GM12878 (cell line): Measurements from ENCODE around the gene ZFP36. TPM values are rescaled to one million over a fixed set of nuclear protein-coding genes. Genes with fewer than 3 reads are reported as not detected.

ENCODE experiments used
- ATF7 ChIP-seq: fragments of 450-650 bp; IDR thresholded peaks from 2 replicates; pipeline ENCODE4 v1.6.1; 2016; ENCODE audit warnings: low read depth, mild to moderate bottlenecking
- CREM ChIP-seq: IDR thresholded peaks from 2 replicates; pipeline ENCODE4 v1.6.1; 2014; ENCODE audit warnings: antibody characterized with exemption, low read depth
- EZH2 ChIP-seq: IDR thresholded peaks from 2 replicates; pipeline ENCODE4 v1.6.1; 2012; ENCODE audit warnings: low read depth, mild to moderate bottlenecking, control low read depth, inconsistent platforms, low read length, borderline replicate concordance; ENCODE audit not compliant: control insufficient read depth
- GATAD2B ChIP-seq: fragments of 450-650 bp; conservative IDR thresholded peaks from 2 replicates; pipeline ENCODE4 v1.6.1; 2017; ENCODE audit warnings: low read depth, mild to moderate bottlenecking, moderate library complexity
- HCFC1 ChIP-seq: fragments of 150-350 bp; IDR thresholded peaks from 2 replicates; pipeline ENCODE4 v1.6.1; 2014; ENCODE audit warnings: low read length
- HDAC6 ChIP-seq: fragments of 200-600 bp; sonication (generic); IDR thresholded peaks from one replicate; pipeline ENCODE4 v1.8.0; 2017; ENCODE audit warnings: antibody characterized with exemption; ENCODE audit not compliant: unreplicated experiment
- HDGF ChIP-seq: fragments of 450-650 bp; IDR thresholded peaks from 2 replicates; pipeline ENCODE4 v1.6.1; 2016; ENCODE audit warnings: antibody characterized with exemption
- IKZF1 ChIP-seq: fragments of 450-650 bp; conservative IDR thresholded peaks from 2 replicates; pipeline ENCODE4 v1.6.1; 2017; ENCODE audit warnings: antibody characterized with exemption, mild to moderate bottlenecking
- IRF4 ChIP-seq: IDR thresholded peaks from 2 replicates; pipeline ENCODE4 v1.6.1; 2011; ENCODE audit warnings: low read depth, low read length
- JUNB ChIP-seq: IDR thresholded peaks from 2 replicates; pipeline ENCODE4 v1.6.1; 2016; ENCODE audit warnings: antibody characterized with exemption, mild to moderate bottlenecking
- JUND ChIP-seq: IDR thresholded peaks from 2 replicates; pipeline ENCODE4 v1.6.1; 2012; ENCODE audit warnings: low read depth, mild to moderate bottlenecking, low read length, improper control_type of control experiment, moderate library complexity
- MTA3 ChIP-seq: IDR thresholded peaks from 2 replicates; pipeline ENCODE4 v1.6.1; 2012; ENCODE audit warnings: low read length, inconsistent platforms, borderline replicate concordance
- MYC ChIP-seq: IDR thresholded peaks from 2 replicates; pipeline ENCODE4 v1.6.1; 2011; ENCODE audit warnings: mild to moderate bottlenecking, low read length, moderate library complexity, inconsistent platforms; ENCODE audit not compliant: insufficient read depth, insufficient replicate concordance, insufficient read length, severe bottlenecking
- NBN ChIP-seq: fragments of 450-650 bp; IDR thresholded peaks from 2 replicates; pipeline ENCODE4 v1.6.1; 2016
- NFXL1 ChIP-seq: fragments of 450-650 bp; IDR thresholded peaks from 2 replicates; pipeline ENCODE4 v1.6.1; 2017; ENCODE audit warnings: antibody characterized with exemption, mild to moderate bottlenecking, borderline replicate concordance
- PML ChIP-seq: IDR thresholded peaks from 2 replicates; pipeline ENCODE4 v1.6.1; 2012; ENCODE audit warnings: low read length, inconsistent platforms
- RELA ChIP-seq: fragments of 450-650 bp; IDR thresholded peaks from 2 replicates; pipeline ENCODE4 v1.8.0; 2014; ENCODE audit warnings: borderline replicate concordance; ENCODE audit not compliant: partially characterized antibody
- RUNX3 ChIP-seq: IDR thresholded peaks from 2 replicates; pipeline ENCODE4 v1.6.1; 2012; ENCODE audit warnings: low read length, inconsistent platforms
- SMAD1 ChIP-seq: fragments of 450-650 bp; IDR thresholded peaks from 2 replicates; pipeline ENCODE4 v1.6.1; 2018; ENCODE audit warnings: mild to moderate bottlenecking, low read depth; ENCODE audit not compliant: partially characterized antibody
- SP1 ChIP-seq: IDR thresholded peaks from one replicate; pipeline ENCODE4 v1.6.1; 2011; ENCODE audit warnings: low read depth, low read length
- ZNF274 ChIP-seq: IDR thresholded peaks from one replicate; pipeline ENCODE4 v1.8.0; 2011; ENCODE audit not compliant: insufficient read length, insufficient read depth
- polyA plus RNA-seq, 11 experiments: library from polyadenylated mRNA; depleted of rRNA in 4 of 11; unstranded in 6 of 11; stranded (reverse) in 5 of 11; fragments of >200 nt; fragmentation: Nextera tagmentation in 4 of 11; fragmentation: Illumina TruSeq in 1 of 11; extraction: Ambion mirVana in 4 of 11; extraction: Trizol in 1 of 11; gene quantifications; 1 replicate in 1 of 11; 2 replicates in 10 of 11; pipeline versions ENCODE4 v1.2.1 to v1.2.3, GENCODE V29; 2011 to 2016; ENCODE audit warnings: inconsistent platforms in 2 of 11, missing spikeins in 2 of 11, low read depth in 1 of 11
- total RNA-seq, 4 experiments: library from RNA; depleted of rRNA in 3 of 4; stranded (reverse); fragments of >200 nt in 3 of 4; fragmentation: Illumina TruSeq in 1 of 4; extraction: Trizol in 1 of 4; gene quantifications; 2 replicates each; pipeline versions ENCODE4 v1.2.1 to v1.2.3, GENCODE V29; 2013 to 2021
- TF ChIP-seq, protein P1 (sequence below): fragments of 450-650 bp; IDR thresholded peaks from 2 replicates; pipeline ENCODE4 v1.6.1; 2017; ENCODE audit warnings: mild to moderate bottlenecking, moderate library complexity
- TF ChIP-seq, protein P2 (sequence below): fragments of 450-650 bp; formaldehyde crosslinking; IDR thresholded peaks from 2 replicates; pipeline ENCODE4 v1.5.0; 2022; ENCODE audit warnings: mild to moderate bottlenecking, missing genetic modification characterization

The ZFP36 gene
- total and polyA plus RNA-seq, 10 of the 15 experiments (the other 5 are each of a cell fraction or from before 2014, with no cell fraction given), result 5.3 to 55.0 (median 18.1) TPM

DNA sequence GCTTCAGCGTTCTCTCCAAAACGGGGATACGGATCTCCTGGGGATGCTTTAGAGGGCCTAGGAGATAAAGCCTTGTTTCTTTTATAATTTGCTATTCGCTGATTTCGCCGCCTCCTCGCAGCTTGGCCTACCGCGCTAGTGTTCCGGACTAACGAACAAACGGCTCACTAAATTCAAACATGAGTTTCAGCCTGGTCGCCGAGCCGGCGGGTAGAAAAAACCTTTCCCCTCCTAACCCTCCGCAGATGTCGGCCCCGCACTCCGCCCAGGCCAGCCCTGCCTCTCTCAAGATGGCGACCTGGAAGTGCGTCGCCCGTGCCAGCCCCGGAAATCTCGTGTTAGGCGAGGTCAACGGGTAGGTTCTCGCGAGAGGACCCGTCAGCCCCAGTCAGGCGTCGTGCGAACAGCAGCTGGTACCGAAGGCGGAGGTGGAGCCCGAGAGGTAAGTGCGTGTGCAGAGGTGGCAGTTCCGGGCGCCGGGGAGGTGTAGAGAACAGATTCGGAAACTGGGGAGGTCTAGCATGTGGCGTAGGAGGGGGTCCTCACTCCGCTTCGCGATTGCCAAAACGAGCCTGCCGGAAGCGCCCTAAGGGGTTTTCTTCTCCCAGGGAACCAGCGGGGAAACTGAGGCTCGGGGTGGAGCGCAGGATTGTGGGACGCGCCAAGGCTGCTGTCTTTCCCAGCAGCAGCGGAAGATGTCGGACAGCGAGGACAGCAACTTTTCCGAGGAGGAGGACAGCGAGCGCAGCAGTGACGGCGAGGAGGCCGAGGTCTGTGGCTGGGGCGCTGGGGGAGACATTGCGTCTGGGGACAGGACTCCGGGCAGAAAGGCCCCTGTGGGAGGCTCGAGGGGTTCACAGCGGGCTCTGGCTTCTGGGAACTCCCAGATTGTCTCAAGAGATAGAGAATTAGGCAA lies 38.8 kb downstream of the ZFP36 start, which contains the start of gene SUPT5H (continued):
- TF ChIP-seq, protein P1, sequence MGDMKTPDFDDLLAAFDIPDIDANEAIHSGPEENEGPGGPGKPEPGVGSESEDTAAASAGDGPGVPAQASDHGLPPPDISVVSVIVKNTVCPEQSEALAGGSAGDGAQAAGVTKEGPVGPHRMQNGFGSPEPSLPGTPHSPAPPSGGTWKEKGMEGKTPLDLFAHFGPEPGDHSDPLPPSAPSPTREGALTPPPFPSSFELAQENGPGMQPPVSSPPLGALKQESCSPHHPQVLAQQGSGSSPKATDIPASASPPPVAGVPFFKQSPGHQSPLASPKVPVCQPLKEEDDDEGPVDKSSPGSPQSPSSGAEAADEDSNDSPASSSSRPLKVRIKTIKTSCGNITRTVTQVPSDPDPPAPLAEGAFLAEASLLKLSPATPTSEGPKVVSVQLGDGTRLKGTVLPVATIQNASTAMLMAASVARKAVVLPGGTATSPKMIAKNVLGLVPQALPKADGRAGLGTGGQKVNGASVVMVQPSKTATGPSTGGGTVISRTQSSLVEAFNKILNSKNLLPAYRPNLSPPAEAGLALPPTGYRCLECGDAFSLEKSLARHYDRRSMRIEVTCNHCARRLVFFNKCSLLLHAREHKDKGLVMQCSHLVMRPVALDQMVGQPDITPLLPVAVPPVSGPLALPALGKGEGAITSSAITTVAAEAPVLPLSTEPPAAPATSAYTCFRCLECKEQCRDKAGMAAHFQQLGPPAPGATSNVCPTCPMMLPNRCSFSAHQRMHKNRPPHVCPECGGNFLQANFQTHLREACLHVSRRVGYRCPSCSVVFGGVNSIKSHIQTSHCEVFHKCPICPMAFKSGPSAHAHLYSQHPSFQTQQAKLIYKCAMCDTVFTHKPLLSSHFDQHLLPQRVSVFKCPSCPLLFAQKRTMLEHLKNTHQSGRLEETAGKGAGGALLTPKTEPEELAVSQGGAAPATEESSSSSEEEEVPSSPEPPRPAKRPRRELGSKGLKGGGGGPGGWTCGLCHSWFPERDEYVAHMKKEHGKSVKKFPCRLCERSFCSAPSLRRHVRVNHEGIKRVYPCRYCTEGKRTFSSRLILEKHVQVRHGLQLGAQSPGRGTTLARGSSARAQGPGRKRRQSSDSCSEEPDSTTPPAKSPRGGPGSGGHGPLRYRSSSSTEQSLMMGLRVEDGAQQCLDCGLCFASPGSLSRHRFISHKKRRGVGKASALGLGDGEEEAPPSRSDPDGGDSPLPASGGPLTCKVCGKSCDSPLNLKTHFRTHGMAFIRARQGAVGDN, result peak; percentile 73
- TF ChIP-seq, protein P2, sequence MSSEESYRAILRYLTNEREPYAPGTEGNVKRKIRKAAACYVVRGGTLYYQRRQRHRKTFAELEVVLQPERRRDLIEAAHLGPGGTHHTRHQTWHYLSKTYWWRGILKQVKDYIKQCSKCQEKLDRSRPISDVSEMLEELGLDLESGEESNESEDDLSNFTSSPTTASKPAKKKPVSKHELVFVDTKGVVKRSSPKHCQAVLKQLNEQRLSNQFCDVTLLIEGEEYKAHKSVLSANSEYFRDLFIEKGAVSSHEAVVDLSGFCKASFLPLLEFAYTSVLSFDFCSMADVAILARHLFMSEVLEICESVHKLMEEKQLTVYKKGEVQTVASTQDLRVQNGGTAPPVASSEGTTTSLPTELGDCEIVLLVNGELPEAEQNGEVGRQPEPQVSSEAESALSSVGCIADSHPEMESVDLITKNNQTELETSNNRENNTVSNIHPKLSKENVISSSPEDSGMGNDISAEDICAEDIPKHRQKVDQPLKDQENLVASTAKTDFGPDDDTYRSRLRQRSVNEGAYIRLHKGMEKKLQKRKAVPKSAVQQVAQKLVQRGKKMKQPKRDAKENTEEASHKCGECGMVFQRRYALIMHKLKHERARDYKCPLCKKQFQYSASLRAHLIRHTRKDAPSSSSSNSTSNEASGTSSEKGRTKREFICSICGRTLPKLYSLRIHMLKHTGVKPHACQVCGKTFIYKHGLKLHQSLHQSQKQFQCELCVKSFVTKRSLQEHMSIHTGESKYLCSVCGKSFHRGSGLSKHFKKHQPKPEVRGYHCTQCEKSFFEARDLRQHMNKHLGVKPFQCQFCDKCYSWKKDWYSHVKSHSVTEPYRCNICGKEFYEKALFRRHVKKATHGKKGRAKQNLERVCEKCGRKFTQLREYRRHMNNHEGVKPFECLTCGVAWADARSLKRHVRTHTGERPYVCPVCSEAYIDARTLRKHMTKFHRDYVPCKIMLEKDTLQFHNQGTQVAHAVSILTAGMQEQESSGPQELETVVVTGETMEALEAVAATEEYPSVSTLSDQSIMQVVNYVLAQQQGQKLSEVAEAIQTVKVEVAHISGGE, result no peak
- TF ChIP-seq PML (peak; percentile 82), SMAD1 (peak; percentile 62), IKZF1 (peak; percentile 83), NFXL1 (no peak), HDGF (0 out of 2 replicates have a peak, but pooled peaks have one; percentile 73), RELA (peak; percentile 17), RUNX3 (peak; percentile 15; the same call in 1 of the 2 replicates), JUNB (no peak), CREM (peak; percentile 96), MYC (peak; percentile 42), IRF4 (0 out of 2 replicates have a peak, but pooled peaks have one; percentile 30), HDAC6 (no peak), GATAD2B (peak; percentile 86), HCFC1 (peak; percentile 89), NBN (peak; percentile 89), ZNF274 (no peak), ATF7 (0 out of 2 replicates have a peak, but pooled peaks have one; percentile 15), SP1 (peak; percentile 69), JUND (no peak), EZH2 (no peak), MTA3 (no peak)
